Stimulated activated naive CD8-positive, alpha-beta T cell treated with anti-CD3 and anti-CD28 coated beads, Interleukin-15, amount 100 ng/mL, for 72 hours (primary cell): ENCODE data around the gene KLC4.

ENCODE experiments used
- ATAC-seq: fragments of 150-1000 bp; cut with Tn5 transposase; 2 replicates; pipeline ENCODE4 v1.10.0; 2021; ENCODE audit warnings: mild to moderate bottlenecking, moderate library complexity
- DNase-seq, 2 donors: peaks; one replicate each; pipeline ENCODE4 v3.0.0; 2021 to 2022
- H3K27ac Mint-ChIP-seq, 2 donors: one replicate each; pipeline ENCODE4 v1.8.0; 2022; ENCODE audit warnings: mild to moderate bottlenecking in 2 of 2, mixed read lengths in 2 of 2, moderate library complexity in 2 of 2
- H3K27me3 Mint-ChIP-seq: one replicate; pipeline ENCODE4 v1.8.0; 2022; ENCODE audit warnings: mixed read lengths
- H3K4me1 Mint-ChIP-seq: one replicate; pipeline ENCODE4 v1.8.0; 2022; ENCODE audit warnings: mild to moderate bottlenecking, mixed read lengths
- H3K4me3 Mint-ChIP-seq, 2 donors: one replicate each; pipeline ENCODE4 v1.8.0; 2022; ENCODE audit warnings: mild to moderate bottlenecking in 2 of 2, mixed read lengths in 2 of 2, moderate library complexity in 1 of 2
- H3K9me3 Mint-ChIP-seq, 2 donors: one replicate each; pipeline ENCODE4 v1.8.0; 2022; ENCODE audit warnings: mixed read lengths in 2 of 2

KLC4 gene

GRCh38 chr6:43059168-43060033 is at the start of gene KLC4, which contains the start of gene MRPL2:
Gene KLC4 (plus strand): TSS chr6:43059631. CDS start chr6:43061336, 1,705 bp downstream.
Gene MRPL2 (minus strand): TSS chr6:43059434. CDS start chr6:43059381, 53 bp downstream.
- H3K4me1 Mint-ChIP-seq = peaks cover 42% of the 10 kb centered on the region
- ATAC-seq (peak; percentile 97), DNase-seq (peak; percentile 94 to 97)
- H3K4me3 Mint-ChIP-seq = peak within 1 kb of the TSS; percentile 88 to 93
- H3K27me3 Mint-ChIP-seq = no peaks in the 10 kb centered on the region
- H3K9me3 Mint-ChIP-seq = no peaks in the 10 kb centered on the region
- peak within 1 kb of the TSS; percentile 98 to 99 for H3K27ac Mint-ChIP-seq

GRCh38 chr6:43011207-43011606 is 48.2 kb upstream of the KLC4 start:
- peak overlapping the region in 1 of 2 donors; percentile 86 for H3K27ac Mint-ChIP-seq

GRCh38 chr6:43012364-43012763 is 47.1 kb upstream of the KLC4 start:
- H3K4me1 Mint-ChIP-seq = peaks cover 67% of the 10 kb centered on the region
- H3K4me3 Mint-ChIP-seq = peak overlapping the region; percentile 93 to 97
- H3K27me3 Mint-ChIP-seq = no peaks in the 10 kb centered on the region
- DNase-seq = no peak
- no peak for ATAC-seq
- peak overlapping the region; percentile 12 to 77 for H3K27ac Mint-ChIP-seq
- no peaks in the 10 kb centered on the region for H3K9me3 Mint-ChIP-seq

More at GRCh38 chr6:43011207-43011606, 48.2 kb upstream of the KLC4 start:
- no peak for ATAC-seq
- Mint-ChIP-seq H3K9me3 (no peaks in the 10 kb centered on the region), H3K4me3 (no peak overlapping the region), H3K4me1 (peaks cover 55% of the 10 kb centered on the region), H3K27me3 (no peaks in the 10 kb centered on the region)
- no peak for DNase-seq

- Mint-ChIP-seq H3K4me3 (peak overlapping the region; percentile 93 to 97), H3K27me3 (no peaks in the 10 kb centered on the region), H3K27ac (peak overlapping the region; percentile 93 to 97), H3K4me1 (peaks cover 76% of the 10 kb centered on the region), H3K9me3 (no peaks in the 10 kb centered on the region)
- DNase-seq = no peak
- ATAC-seq = no peak
Measured at GRCh38 chr6:43013097-43013842, 46.2 kb upstream of the KLC4 start.

GRCh38 chr6:43013843-43014433 is 45.5 kb upstream of the KLC4 start, which contains the start of the genes KLHDC3 and MEA1:
Gene KLHDC3 (plus strand): TSS chr6:43014249. CDS start chr6:43017193, 2,944 bp downstream.
Gene MEA1 (minus strand): TSS chr6:43013946. CDS start chr6:43013813, 133 bp downstream.
- no peaks in the 10 kb centered on the region for H3K9me3 Mint-ChIP-seq
- peaks cover 77% of the 10 kb centered on the region for H3K4me1 Mint-ChIP-seq
- DNase-seq = peak; percentile 97 to 100
- H3K27ac Mint-ChIP-seq = peak within 1 kb of the TSS; percentile 95 to 97
- H3K27me3 Mint-ChIP-seq = no peaks in the 10 kb centered on the region
- ATAC-seq = peak; percentile 94
- peak within 1 kb of the TSS; percentile 93 to 97 for H3K4me3 Mint-ChIP-seq

GRCh38 chr6:43014434-43014909 is 45.0 kb upstream of the KLC4 start:
- DNase-seq (no peak), ATAC-seq (no peak)
- Mint-ChIP-seq H3K27me3 (no peaks in the 10 kb centered on the region), H3K4me1 (peaks cover 77% of the 10 kb centered on the region), H3K4me3 (peak overlapping the region; percentile 93 to 97), H3K9me3 (no peaks in the 10 kb centered on the region), H3K27ac (peak overlapping the region; percentile 95 to 96)

- H3K4me1 Mint-ChIP-seq = peaks cover 78% of the 10 kb centered on the region
- no peaks in the 10 kb centered on the region for H3K9me3 Mint-ChIP-seq
- no peaks in the 10 kb centered on the region for H3K27me3 Mint-ChIP-seq
- no peak for DNase-seq
- ATAC-seq = no peak
- H3K27ac Mint-ChIP-seq = no peak overlapping the region
- peak overlapping the region; percentile 38 to 40 for H3K4me3 Mint-ChIP-seq
Measured at GRCh38 chr6:43016176-43016942, 43.1 kb upstream of the KLC4 start.

- no peaks in the 10 kb centered on the region for H3K27me3 Mint-ChIP-seq
- ATAC-seq = no peak
- H3K27ac Mint-ChIP-seq = no peak overlapping the region
- no peak for DNase-seq
- H3K4me1 Mint-ChIP-seq = peaks cover 72% of the 10 kb centered on the region
- no peaks in the 10 kb centered on the region for H3K9me3 Mint-ChIP-seq
- no peak overlapping the region for H3K4me3 Mint-ChIP-seq
Measured at GRCh38 chr6:43016943-43017334, 42.5 kb upstream of the KLC4 start.

- ATAC-seq = no peak
- Mint-ChIP-seq H3K9me3 (no peaks in the 10 kb centered on the region), H3K27ac (no peak overlapping the region), H3K4me1 (peaks cover 65% of the 10 kb centered on the region), H3K27me3 (no peaks in the 10 kb centered on the region), H3K4me3 (no peak overlapping the region)
- DNase-seq = no peak
Measured at GRCh38 chr6:43019152-43019551, 40.3 kb upstream of the KLC4 start.

GRCh38 chr6:43020052-43020705 is 39.3 kb upstream of the KLC4 start:
- ATAC-seq (no peak), DNase-seq (no peak)
- Mint-ChIP-seq H3K4me3 (peak overlapping the region in 1 of 2 donors; percentile 22), H3K4me1 (peaks cover 62% of the 10 kb centered on the region), H3K27me3 (no peaks in the 10 kb centered on the region), H3K27ac (peak overlapping the region in 1 of 2 donors; percentile 53), H3K9me3 (no peaks in the 10 kb centered on the region)

GRCh38 chr6:43020847-43021246 is 38.6 kb upstream of the KLC4 start:
- ATAC-seq (peak; percentile 11), DNase-seq (no peak)
- H3K4me3 Mint-ChIP-seq = peak overlapping the region; percentile 84 to 93
- peaks cover 60% of the 10 kb centered on the region for H3K4me1 Mint-ChIP-seq
- H3K9me3 Mint-ChIP-seq = no peaks in the 10 kb centered on the region
- peak overlapping the region in 1 of 2 donors; percentile 83 for H3K27ac Mint-ChIP-seq
- no peaks in the 10 kb centered on the region for H3K27me3 Mint-ChIP-seq

GRCh38 chr6:43021270-43022047 is 38.0 kb upstream of the KLC4 start, which contains the start of gene RRP36:
Gene RRP36 (plus strand): TSS chr6:43021623. CDS start chr6:43021655, 32 bp downstream.
- H3K27ac Mint-ChIP-seq = peak within 1 kb of the TSS; percentile 86 to 89
- no peaks in the 10 kb centered on the region for H3K27me3 Mint-ChIP-seq
- DNase-seq (peak; percentile 46 to 55), ATAC-seq (peak; percentile 85)
- H3K9me3 Mint-ChIP-seq = no peaks in the 10 kb centered on the region
- H3K4me3 Mint-ChIP-seq = peak within 1 kb of the TSS; percentile 93 to 95
- H3K4me1 Mint-ChIP-seq = peaks cover 54% of the 10 kb centered on the region

GRCh38 chr6:43024436-43024835 is 35.0 kb upstream of the KLC4 start:
- Mint-ChIP-seq H3K27me3 (no peaks in the 10 kb centered on the region), H3K4me3 (peak overlapping the region in 1 of 2 donors; percentile 34), H3K9me3 (no peaks in the 10 kb centered on the region), H3K27ac (peak overlapping the region; percentile 4 to 80), H3K4me1 (peaks cover 34% of the 10 kb centered on the region)
- DNase-seq = no peak
- ATAC-seq = no peak
